BLaER1 treated with 17β-estradiol and CSF1 and Interleukin-3, amounts not matched to agents 10 nM and 100 nM (cell line): ENCODE measurements around the gene ZNF862.

Source experiments
- H3K27ac ChIP-seq, 11 experiments: shearing (Covaris generic); formaldehyde crosslinking; 2 replicates each; pipeline ENCODE4 v1.8.1; 2022
- H3K27me3 ChIP-seq, 11 experiments: shearing (Covaris generic); formaldehyde crosslinking; 2 replicates each; pipeline ENCODE4 v1.8.1; 2022
- H3K36me3 ChIP-seq, 11 experiments: shearing (Covaris generic); formaldehyde crosslinking; 2 replicates each; pipeline ENCODE4 v1.8.1; 2022
- H3K4me1 ChIP-seq, 10 experiments: shearing (Covaris generic); formaldehyde crosslinking; 2 replicates each; pipeline ENCODE4 v1.8.1; 2022
- H3K4me2 ChIP-seq, 11 experiments: shearing (Covaris generic); formaldehyde crosslinking; 2 replicates each; pipeline ENCODE4 v1.8.1; 2022
- H3K4me3 ChIP-seq, 10 experiments: shearing (Covaris generic); formaldehyde crosslinking; 2 replicates each; pipeline ENCODE4 v1.8.1; 2022
- H3K9ac ChIP-seq, 11 experiments: shearing (Covaris generic); formaldehyde crosslinking; 2 replicates each; pipeline ENCODE4 v1.8.1; 2022
- H3K9me3 ChIP-seq, 11 experiments: shearing (Covaris generic); formaldehyde crosslinking; replicated peaks in 1 of 11; 2 replicates each; pipeline ENCODE4 v1.8.1; 2022
- H4K20me1 ChIP-seq, 11 experiments: shearing (Covaris generic); formaldehyde crosslinking; 2 replicates each; pipeline ENCODE4 v1.8.1; 2022
- Cebpa-rat ChIP-seq, 11 experiments: shearing (Covaris generic); IDR thresholded peaks; 2 replicates each; pipeline ENCODE4 v1.8.1; 2022

The ZNF862 gene

DNA sequence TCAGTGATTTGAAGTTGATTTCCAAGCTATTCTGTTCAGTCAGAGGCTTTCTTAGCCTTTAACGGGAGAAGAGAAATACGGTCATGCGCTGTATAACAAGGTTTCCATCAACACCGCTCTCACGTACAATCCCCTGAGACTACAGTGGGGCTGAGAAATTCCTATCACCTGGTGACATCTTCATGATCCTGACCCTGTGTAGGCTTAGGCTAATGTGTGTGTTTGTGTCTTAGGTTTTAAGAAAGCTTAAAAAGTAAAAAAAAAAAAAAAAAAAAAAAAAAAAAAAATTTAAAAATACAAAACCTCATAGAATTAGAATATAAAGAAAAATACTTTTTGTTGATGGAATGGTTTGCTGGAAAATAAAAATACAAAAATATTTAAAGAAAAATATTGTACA lies 1.8 kb downstream of the ZNF862 start:
- Histone ChIP-seq H3K4me2 (peak overlapping the region; percentile 81 to 97 (median 89); a peak in 21 of 22 replicates), H3K9ac (no peak overlapping the region), H4K20me1 (peaks cover 0 to 10% (median 0%) of the 10 kb centered on the region in 11 experiments; a peak in 3 of 22 replicates), H3K4me1 (peaks cover 24 to 43% (median 32%) of the 10 kb centered on the region in 10 experiments), H3K27me3 (no peaks in the 10 kb centered on the region), H3K27ac (no peak overlapping the region), H3K36me3 (no peaks in the 10 kb centered on the region), H3K4me3 (peak overlapping the region in 2 of 10 experiments; percentile 78 to 87; a peak in 1 of 20 replicates), H3K9me3 (no peaks in the 10 kb centered on the region)
- TF ChIP-seq Cebpa-rat (IDR thresholded peaks at IDR 0.05): no peak

DNA sequence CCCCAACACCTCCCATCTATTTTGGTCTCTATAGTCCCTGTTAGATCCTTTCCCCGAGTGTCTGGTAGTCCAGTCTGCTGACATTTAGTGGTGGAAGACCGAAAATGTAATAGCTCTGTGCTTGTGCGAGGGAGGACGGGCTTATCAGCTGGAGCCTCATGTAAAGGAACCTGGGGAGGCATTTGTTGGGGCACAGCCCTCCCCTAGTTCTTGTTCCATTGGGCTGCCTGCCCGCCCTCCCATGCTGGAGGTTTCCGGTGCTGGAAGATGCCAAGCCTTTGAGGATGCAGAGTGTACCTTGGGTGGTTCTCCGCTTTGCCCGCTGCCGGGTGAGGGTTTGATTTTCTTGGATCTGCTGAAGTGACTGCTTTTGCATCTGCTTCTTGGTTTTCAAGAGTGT lies 5.4 kb downstream of the ZNF862 start:
- H3K27me3 ChIP-seq: no peaks in the 10 kb centered on the region
- peaks cover 0 to 9% (median 4%) of the 10 kb centered on the region in 11 experiments; a peak in 7 of 22 replicates for H3K36me3 ChIP-seq
- peak overlapping the region in 7 of 11 experiments; percentile 10 to 91 (median 88); a peak in 9 of 22 replicates for H3K27ac ChIP-seq
- H3K4me3 ChIP-seq: no peak overlapping the region
- peaks cover 59 to 72% (median 63%) of the 10 kb centered on the region in 10 experiments for H3K4me1 ChIP-seq
- H4K20me1 ChIP-seq: peaks cover 0 to 10% (median 0%) of the 10 kb centered on the region in 11 experiments; a peak in 4 of 22 replicates
- H3K9me3 ChIP-seq: no peaks in the 10 kb centered on the region
- H3K4me2 ChIP-seq: peak overlapping the region in 9 of 11 experiments; percentile 15 to 98 (median 95); a peak in 15 of 22 replicates
- H3K9ac ChIP-seq: no peak overlapping the region; a peak in 1 of 22 replicates
- TF ChIP-seq Cebpa-rat (IDR thresholded peaks at IDR 0.05): no peak

DNA sequence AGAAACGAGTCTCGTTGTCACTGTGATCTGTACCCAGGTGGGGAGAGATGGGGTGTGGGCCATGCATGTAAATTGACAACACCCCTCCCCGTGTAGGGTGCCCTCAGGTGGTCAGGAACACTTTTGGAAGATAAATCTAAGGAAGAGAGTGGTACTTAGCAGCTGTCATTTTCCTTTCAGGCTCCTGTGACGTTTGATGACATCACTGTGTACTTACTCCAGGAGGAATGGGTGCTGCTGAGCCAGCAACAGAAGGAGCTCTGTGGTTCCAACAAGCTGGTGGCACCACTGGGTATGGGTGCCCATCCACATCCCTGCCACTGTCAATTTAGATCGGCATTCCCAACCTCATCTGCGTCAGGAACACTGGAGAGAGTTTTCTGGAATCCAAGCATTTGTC lies 6.3 kb downstream of the ZNF862 start:
- H3K27ac ChIP-seq: peak overlapping the region in 10 of 11 experiments; percentile 28 to 91 (median 86); a peak in 19 of 22 replicates
- peak overlapping the region in 9 of 11 experiments; percentile 61 to 77 (median 71); a peak in 16 of 22 replicates for H3K9ac ChIP-seq
- H3K4me1 ChIP-seq: peaks cover 54 to 72% (median 61%) of the 10 kb centered on the region in 10 experiments
- peaks cover 0 to 15% (median 6%) of the 10 kb centered on the region in 11 experiments; a peak in 8 of 22 replicates for H3K36me3 ChIP-seq
- H3K27me3 ChIP-seq: 0 out of 22 replicates have a peak, but pooled peaks cover 0 to 3% (median 0%) of the 10 kb centered on the region in 11 experiments
- peak overlapping the region in 2 of 10 experiments; percentile 36 to 53; a peak in 3 of 20 replicates for H3K4me3 ChIP-seq
- TF ChIP-seq Cebpa-rat (IDR thresholded peaks at IDR 0.05): no peak
- peaks cover 0 to 5% (median 0%) of the 10 kb centered on the region in 11 experiments; a peak in 4 of 22 replicates for H4K20me1 ChIP-seq
- peak overlapping the region; percentile 80 to 98 (median 95) for H3K4me2 ChIP-seq
- H3K9me3 ChIP-seq: no peaks in the 10 kb centered on the region

DNA sequence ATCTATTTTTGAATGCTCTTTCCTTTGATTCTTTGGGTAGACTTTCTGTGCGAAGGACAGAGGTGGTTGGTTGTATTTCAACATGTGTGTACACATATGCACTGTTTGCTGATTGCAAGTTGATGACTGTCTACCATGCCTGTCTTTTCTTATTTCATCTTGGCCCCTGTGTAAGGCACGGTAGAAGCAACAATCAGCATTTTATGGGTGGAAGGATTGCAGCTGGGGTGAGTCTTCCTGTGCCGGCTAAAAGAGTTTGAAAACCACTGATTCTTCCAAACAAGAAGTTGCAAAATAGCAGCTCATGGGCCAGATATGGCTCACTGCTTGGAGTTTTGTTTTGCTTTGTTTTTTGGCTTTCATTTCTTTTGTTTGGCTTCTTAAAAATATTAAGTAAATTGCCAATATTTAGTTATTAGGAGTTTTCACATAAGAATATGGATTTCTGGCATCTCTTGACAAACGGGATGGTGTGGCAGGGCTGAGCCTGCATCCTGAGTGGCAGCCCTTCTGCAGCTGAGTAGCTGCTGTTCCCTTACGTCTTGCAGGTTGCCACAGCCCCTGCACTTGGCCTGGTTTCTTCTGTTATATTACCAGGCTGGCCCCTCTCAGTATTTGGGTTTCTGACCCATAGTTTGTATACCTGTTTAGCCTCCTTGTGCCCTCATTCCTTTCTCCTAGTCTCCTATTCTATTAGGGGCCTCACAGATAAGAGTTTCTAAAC lies 7.2 kb downstream of the ZNF862 start:
- no peaks in the 10 kb centered on the region for H3K9me3 ChIP-seq
- peak overlapping the region; percentile 13 to 91 (median 85); a peak in 21 of 22 replicates for H3K27ac ChIP-seq
- peaks cover 0 to 8% (median 2%) of the 10 kb centered on the region in 11 experiments; a peak in 4 of 22 replicates for H3K27me3 ChIP-seq
- peak overlapping the region; percentile 10 to 77 (median 71); a peak in 21 of 22 replicates for H3K9ac ChIP-seq
- peak in 9 of 11 experiments; percentile 60 to 95 (median 82); a peak in 16 of 22 replicates for TF ChIP-seq Cebpa-rat (IDR thresholded peaks at IDR 0.05)
- H3K4me2 ChIP-seq: peak overlapping the region; percentile 80 to 98 (median 95)
- H3K36me3 ChIP-seq: peaks cover 0 to 15% (median 6%) of the 10 kb centered on the region in 11 experiments; a peak in 8 of 22 replicates
- peaks cover 58 to 77% (median 65%) of the 10 kb centered on the region in 10 experiments for H3K4me1 ChIP-seq
- H4K20me1 ChIP-seq: peaks cover 0 to 2% (median 0%) of the 10 kb centered on the region in 11 experiments; a peak in 6 of 22 replicates
- peak overlapping the region in 7 of 10 experiments; percentile 9 to 53 (median 30); a peak in 10 of 20 replicates for H3K4me3 ChIP-seq

DNA sequence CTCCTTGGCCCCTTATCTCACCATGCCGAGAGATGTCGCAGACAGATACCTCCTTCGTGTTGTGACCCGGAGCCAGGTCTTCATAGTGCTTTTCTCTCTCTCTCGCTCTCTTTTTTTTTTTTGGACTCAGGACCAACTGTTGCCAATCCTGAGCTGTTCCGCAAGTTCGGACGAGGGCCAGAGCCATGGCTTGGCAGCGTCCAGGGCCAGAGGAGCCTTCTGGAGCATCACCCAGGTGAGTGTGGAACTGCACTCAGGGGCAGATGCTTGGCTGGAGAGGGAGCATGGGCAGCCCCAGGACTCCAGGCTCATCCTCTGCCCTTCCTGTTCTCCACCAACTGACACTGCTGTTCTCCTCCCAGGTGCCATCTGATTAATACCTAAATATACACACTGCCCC lies 7.8 kb downstream of the ZNF862 start:
- Histone ChIP-seq H3K27me3 (peaks cover 0 to 8% (median 3%) of the 10 kb centered on the region in 11 experiments; a peak in 5 of 22 replicates), H3K4me2 (peak overlapping the region; percentile 80 to 98 (median 95)), H3K4me1 (peaks cover 58 to 83% (median 71%) of the 10 kb centered on the region in 10 experiments), H4K20me1 (peaks cover 0 to 7% (median 0%) of the 10 kb centered on the region in 11 experiments; a peak in 6 of 22 replicates), H3K9ac (peak overlapping the region; percentile 10 to 77 (median 71); a peak in 21 of 22 replicates), H3K36me3 (peaks cover 0 to 15% (median 6%) of the 10 kb centered on the region in 11 experiments; a peak in 8 of 22 replicates), H3K27ac (peak overlapping the region; percentile 13 to 91 (median 85); a peak in 21 of 22 replicates), H3K9me3 (no peaks in the 10 kb centered on the region), H3K4me3 (peak overlapping the region in 6 of 10 experiments; percentile 9 to 53 (median 32); a peak in 9 of 20 replicates)
- TF ChIP-seq Cebpa-rat (IDR thresholded peaks at IDR 0.05): no peak

DNA sequence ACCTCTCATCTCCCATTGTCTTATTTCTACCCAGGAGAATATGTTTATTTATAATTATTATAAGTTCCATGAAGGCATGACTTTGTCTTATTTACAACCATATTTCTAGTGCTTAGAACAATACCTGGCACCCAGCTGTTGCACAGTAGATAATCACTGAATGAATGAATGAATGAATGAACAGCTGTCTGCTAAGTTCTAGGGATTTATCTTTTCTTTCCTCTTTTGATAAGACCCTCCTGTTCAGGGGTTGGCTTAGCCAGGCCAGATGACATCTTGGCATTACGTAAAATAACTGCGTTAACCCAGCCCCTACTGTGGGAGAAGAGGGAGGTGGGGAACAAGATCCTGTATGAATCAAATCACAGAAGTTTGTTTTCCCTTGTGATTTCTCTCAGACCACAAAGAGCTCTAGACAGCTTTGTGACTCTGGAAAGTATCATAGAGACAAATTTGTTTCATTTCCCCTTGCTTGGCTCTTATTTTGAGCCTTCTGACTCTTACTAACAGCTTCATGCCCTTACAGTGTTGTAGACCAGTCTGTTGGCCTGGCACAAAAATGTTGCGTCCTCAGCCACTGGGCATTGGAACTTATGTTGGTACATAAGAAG lies 8.4 kb downstream of the ZNF862 start:
- H3K27ac ChIP-seq: peak overlapping the region; percentile 53 to 91 (median 85); a peak in 21 of 22 replicates
- peaks cover 0 to 8% (median 3%) of the 10 kb centered on the region in 11 experiments; a peak in 5 of 22 replicates for H3K27me3 ChIP-seq
- H3K9me3 ChIP-seq: no peaks in the 10 kb centered on the region
- H3K4me3 ChIP-seq: peak overlapping the region in 5 of 10 experiments; percentile 9 to 53 (median 33); a peak in 5 of 20 replicates
- no peak; a peak in 1 of 22 replicates for TF ChIP-seq Cebpa-rat (IDR thresholded peaks at IDR 0.05)
- H3K9ac ChIP-seq: peak overlapping the region; percentile 20 to 77 (median 71); a peak in 18 of 22 replicates
- peaks cover 0 to 7% (median 0%) of the 10 kb centered on the region in 11 experiments; a peak in 6 of 22 replicates for H4K20me1 ChIP-seq
- H3K4me1 ChIP-seq: peaks cover 58 to 85% (median 73%) of the 10 kb centered on the region in 10 experiments
- peaks cover 0 to 15% (median 6%) of the 10 kb centered on the region in 11 experiments; a peak in 8 of 22 replicates for H3K36me3 ChIP-seq
- H3K4me2 ChIP-seq: peak overlapping the region; percentile 80 to 98 (median 95)

DNA sequence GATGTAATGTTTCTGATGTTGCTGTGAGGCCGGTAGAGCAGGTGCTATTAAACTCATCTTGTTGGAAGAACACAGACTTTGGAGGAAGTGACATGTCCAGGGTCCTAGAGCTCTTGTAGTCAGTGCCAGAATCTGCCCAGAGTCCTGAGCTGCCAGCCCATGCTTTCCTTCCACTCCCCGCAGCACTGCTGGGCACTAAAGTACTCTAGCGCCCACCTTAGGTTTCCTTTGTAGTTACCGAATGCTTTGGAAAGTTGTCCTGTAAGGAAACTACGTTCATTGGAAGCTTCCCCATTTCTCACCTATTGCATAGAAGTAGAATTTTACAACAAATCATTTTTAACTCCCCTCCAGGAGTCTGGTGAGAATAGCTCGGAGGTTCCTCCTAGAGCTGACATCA lies 11.0 kb downstream of the ZNF862 start:
- H3K27ac ChIP-seq: no peak overlapping the region
- no peaks in the 10 kb centered on the region for H3K9me3 ChIP-seq
- peaks cover 0 to 24% (median 6%) of the 10 kb centered on the region in 11 experiments; a peak in 10 of 22 replicates for H3K36me3 ChIP-seq
- peaks cover 54 to 73% (median 68%) of the 10 kb centered on the region in 10 experiments for H3K4me1 ChIP-seq
- no peak overlapping the region for H3K4me3 ChIP-seq
- TF ChIP-seq Cebpa-rat (IDR thresholded peaks at IDR 0.05): no peak
- H3K4me2 ChIP-seq: peak overlapping the region in 8 of 11 experiments; percentile 67 to 97 (median 82); a peak in 9 of 22 replicates
- no peak overlapping the region for H3K9ac ChIP-seq
- H3K27me3 ChIP-seq: peaks cover 0 to 8% (median 3%) of the 10 kb centered on the region in 11 experiments; a peak in 5 of 22 replicates
- H4K20me1 ChIP-seq: peaks cover 0 to 7% (median 0%) of the 10 kb centered on the region in 11 experiments; a peak in 6 of 22 replicates
